GM21737 (cell line): ENCODE data around the gene CXorf38.
"Not testable (repeated sequence)": the region's sequence is repeated elsewhere in the genome, so short reads cannot be mapped to it uniquely, and the experiment has no call there.

Source experiments
- ATAC-seq: cut with Tn5 transposase; IDR thresholded peaks from one replicate; pipeline ENCODE4 v1.9.1; 2021; ENCODE audit warnings: mild to moderate bottlenecking, moderate library complexity; ENCODE audit not compliant: unreplicated experiment

CXorf38 gene

GRCh38 chrX:40632199-40632598, 15.2 kb downstream of the CXorf38 start:
- ATAC-seq = no peak

- ATAC-seq = no peak
Measured at GRCh38 chrX:40628506-40628905, 18.9 kb downstream of the CXorf38 start.

DNA sequence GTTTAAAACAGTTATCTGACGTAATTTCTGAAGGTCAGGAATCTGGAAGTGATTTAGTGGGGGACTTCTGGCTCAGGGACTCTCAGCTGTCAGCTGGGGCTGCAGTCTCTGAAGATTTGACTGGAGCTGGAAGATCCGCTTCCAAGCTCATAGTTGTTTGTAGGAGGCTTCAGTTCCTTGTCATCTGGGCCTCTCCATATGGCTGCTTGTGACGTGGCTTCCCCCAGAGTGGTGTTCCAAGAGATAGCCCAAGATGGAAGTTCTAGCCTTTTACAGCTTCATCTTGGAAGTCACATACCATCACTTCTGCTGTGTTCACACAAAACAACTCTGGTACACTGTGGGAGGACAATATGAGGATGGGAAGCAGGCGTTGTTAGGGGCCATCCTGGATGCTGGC, 22.1 kb downstream of the CXorf38 start:
- ATAC-seq = no peak

- ATAC-seq = no peak
Measured at GRCh38 chrX:40623665-40624064, 23.7 kb downstream of the CXorf38 start.

DNA sequence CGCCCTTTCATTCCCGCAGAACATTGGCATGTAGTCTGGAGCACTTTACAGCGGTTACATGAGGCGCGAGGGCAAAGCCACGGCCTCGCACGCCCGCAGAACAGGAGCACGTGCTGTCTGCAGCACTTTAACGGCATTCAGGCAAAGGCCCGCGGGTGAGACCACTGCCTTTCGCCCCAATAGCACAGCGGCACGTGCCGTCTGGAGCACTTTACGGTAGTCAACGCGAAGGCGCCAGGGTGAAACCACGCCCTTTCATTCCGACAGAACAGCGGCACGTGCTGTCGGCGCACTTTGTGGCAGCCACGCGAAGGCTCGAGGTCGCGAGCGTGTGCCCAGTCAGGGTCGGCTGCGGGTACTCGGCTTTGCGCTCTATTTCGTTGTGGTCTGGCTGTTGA, 24.2 kb downstream of the CXorf38 start, which contains the start of gene MPC1L:
Gene MPC1L (plus strand): TSS at position 290 of the 398 bp plus-strand sequence. CDS start 138 bp downstream, outside the sequence.
- ATAC-seq = no peak

- no peak for ATAC-seq
Measured at GRCh38 chrX:40622479-40623138, 24.8 kb downstream of the CXorf38 start.

DNA sequence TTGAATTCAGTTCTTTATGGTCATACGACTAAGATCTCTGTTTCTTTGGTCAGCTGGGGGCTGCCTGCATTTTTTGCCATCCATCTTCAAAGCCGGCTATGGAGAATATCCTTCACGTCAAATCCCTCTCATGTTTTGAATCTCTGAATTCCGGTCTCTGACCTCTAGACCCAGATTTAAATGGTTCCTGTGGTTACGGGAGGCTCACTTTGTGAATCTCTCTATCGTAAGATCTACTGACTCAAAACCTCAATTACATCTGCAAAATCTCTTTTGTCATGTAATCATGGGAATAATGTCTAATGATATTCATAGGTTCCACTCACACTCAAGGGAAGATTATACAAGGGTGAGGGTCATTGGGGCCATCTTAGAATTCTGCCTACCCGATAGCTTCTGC, 29.8 kb downstream of the CXorf38 start:
- no peak for ATAC-seq

- no peak for ATAC-seq
Measured at GRCh38 chrX:40615976-40616375, 31.4 kb downstream of the CXorf38 start.

GRCh38 chrX:40612511-40612910, 34.9 kb downstream of the CXorf38 start:
- ATAC-seq = no peak

DNA sequence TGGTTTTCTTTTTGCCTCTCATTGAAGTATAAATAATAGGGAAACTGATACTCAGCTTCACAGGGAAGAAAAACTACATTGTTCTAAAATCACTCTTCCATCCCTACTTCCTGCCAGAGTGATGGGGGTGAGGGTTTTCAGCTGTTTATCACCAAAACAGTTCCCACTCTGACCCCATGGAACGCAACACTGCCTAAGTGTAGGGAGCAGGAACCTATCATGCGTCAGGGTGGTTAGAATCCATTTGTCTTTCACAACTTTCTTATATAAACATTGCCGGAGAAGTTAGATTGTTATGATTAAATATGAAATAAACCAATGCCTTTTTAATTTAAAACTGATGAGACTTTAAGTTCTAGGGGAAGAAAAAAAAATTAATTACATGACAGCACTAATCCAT, 40.0 kb downstream of the CXorf38 start:
- ATAC-seq = no peak

- no peak for ATAC-seq
Measured at GRCh38 chrX:40603446-40603845, 43.9 kb downstream of the CXorf38 start.

GRCh38 chrX:40589616-40590321, 57.6 kb downstream of the CXorf38 start:
- ATAC-seq = not testable (repeated sequence)

GRCh38 chrX:40587623-40588022, 59.7 kb downstream of the CXorf38 start:
- not testable (repeated sequence) for ATAC-seq

DNA sequence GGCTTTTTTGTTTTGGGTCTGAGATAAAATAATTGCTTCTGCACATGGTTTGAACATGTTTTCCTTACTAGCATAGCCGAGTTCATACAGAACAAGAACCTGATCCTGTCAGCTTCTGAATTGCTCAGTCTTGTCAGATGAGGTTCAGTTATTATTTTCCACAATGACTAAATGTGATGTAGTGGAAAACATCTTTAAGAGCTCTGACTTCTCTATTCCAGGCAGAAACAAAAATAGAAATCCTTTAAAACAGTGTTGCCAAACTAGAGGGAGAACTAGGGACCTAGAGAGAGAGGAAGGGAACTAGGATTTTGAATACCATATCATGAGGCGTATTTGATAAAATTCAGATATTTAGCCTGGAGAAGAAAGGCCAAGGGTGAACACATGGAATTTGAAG, 64.5 kb downstream of the CXorf38 start:
- ATAC-seq = no peak

- not testable (repeated sequence) for ATAC-seq
Measured at GRCh38 chrX:40582178-40582577, 65.2 kb downstream of the CXorf38 start.

GRCh38 chrX:40581336-40581920, 65.9 kb downstream of the CXorf38 start:
- ATAC-seq = no peak

DNA sequence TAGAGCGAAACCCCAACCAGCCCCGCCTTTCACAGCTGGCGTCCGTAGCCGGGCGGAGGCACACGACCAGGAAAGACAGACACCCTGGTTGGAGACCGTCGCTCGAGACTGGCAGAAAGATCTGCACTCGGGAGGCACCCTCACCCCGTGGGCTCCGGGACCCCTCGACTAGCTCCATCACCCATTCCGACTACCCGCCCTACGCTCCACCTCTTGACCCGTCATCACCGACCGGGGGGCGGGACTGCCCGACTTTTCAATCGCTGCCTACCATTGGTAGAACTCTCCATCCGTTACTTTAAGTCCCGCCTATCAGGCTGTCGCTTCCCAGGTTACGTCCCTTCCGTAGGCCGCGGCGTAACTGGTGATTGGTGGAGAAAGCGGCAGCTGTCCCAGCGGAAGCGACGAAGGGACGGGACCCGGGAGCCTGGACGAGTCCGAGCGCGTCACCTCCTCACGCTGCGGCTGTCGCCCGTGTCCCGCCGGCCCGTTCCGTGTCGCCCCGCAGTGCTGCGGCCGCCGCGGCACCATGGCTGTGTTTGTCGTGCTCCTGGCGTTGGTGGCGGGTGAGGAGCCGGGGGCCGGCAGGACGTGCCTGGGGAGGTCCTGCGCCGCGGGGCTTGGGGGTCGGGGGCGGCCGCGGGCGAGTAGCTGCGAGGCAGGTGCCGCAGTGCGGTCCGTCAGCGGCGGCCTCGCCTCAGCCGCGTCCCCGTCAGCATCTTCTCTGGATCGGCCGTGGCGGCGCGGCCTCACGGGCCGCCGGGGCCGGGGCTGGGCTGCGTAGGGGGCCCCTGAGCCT, 66.6 kb downstream of the CXorf38 start, which contains the start of gene ATP6AP2:
Gene ATP6AP2 (plus strand): TSS at position 434 of the 799 bp plus-strand sequence. CDS start 96 bp downstream, at position 530.
- ATAC-seq = peak; percentile 96

DNA sequence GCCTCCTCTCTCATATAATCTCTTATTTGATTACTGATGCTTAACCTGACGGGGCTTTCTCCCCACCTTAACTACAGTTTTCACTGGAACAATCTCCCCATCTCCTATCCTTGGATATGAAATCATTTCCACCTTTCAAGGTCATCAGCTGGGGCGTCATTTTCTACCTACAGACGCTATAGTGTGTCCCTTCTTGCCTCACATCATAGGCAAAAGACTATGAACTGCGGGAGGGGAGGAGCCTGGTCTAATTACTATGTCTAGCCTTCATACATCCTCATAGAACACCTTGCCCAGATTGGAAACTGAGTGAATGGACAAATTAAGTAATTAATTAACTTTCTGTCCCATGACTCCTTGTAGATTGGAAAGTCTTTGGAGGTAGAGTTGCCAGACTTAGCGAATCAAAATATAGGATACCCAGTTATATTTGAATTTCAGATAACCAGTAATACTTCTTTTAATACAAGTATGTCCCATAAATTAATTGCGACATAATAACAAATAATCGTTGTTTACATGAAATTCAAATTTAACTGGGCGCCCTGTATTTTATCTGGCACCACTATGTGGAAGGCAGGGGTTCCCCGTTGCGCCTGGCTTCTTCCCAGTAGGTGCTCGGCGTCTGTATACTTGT, 67.3 kb downstream of the CXorf38 start:
- ATAC-seq = no peak

- ATAC-seq = no peak
Measured at GRCh38 chrX:40579141-40579540, 68.2 kb downstream of the CXorf38 start.

- ATAC-seq = no peak
Measured at GRCh38 chrX:40578039-40578695, 69.2 kb downstream of the CXorf38 start.
